CD4-positive, alpha-beta T cell treated with Interleukin-17A for 4 hours (primary cell): ENCODE data around the gene PTPRR.

Experiments
- DNase-seq: peaks from one replicate; pipeline ENCODE4 v3.0.0-alpha.2; 2020; ENCODE audit warnings: mixed read lengths

Gene PTPRR

GRCh38 chr12:70788774-70789173 lies 131.8 kb downstream of the PTPRR start:
- DNase-seq, result no peak

GRCh38 chr12:70787612-70788011 lies 132.9 kb downstream of the PTPRR start:
- no peak for DNase-seq

DNA sequence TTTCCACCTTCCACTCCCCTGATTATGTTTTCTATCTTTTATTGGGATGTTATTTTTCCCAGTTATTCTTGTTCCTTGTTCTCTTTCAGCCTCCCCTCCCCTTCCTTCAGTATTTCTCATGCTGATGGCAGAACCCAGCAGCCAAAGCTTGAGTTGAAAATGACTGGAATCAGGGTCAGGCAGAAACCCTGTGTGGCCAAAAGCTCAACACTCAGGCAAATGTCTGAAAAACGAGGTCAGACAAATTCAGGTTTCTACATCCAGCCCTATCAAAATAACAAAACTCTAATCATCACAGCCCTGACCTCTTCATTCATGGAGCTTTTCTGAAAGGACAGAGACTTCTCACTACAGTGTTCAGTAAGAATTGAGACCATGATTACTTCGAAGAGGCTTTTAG lies 134.6 kb downstream of the PTPRR start:
- DNase-seq, result no peak

DNA sequence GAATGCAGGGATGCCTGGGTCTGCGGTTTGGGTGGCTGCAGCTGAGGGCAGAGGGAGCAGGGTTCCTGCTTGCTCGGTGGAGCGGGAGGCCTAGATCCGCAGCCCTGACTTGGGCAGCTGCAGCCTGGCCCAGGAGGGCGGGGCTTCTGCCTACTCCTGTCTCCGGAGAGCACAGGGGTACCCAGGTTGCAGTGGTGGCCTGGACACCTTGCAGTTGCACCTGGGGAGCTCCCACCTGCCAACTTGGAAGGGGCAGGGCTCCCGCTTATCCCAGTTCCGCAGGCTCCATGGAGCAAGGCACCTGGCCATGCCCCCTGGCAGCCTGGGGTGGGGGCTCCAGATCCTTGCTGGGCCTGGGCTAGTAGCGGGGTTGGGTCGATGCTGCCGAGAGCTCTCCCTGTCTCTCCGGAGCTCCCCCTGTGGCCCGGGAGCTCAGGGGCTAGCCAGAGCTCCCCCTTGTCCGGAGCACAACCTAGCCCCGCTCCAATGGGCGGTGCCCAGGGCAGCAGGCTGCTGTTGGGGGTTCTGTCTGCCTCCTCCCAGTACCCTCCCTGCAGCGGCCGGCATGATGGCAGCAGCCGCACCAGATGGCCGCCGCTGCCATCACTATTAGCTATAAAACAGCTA lies 136.4 kb downstream of the PTPRR start:
- no peak for DNase-seq

GRCh38 chr12:70783455-70783854 lies 137.1 kb downstream of the PTPRR start:
- DNase-seq, result no peak

GRCh38 chr12:70779250-70779649 lies 141.3 kb downstream of the PTPRR start:
- no peak for DNase-seq

GRCh38 chr12:70774055-70774454 lies 146.5 kb downstream of the PTPRR start:
- DNase-seq, result no peak

- DNase-seq, result no peak
These were observed 147.7 kb downstream of the PTPRR start for GRCh38 chr12:70772836-70773235.

DNA sequence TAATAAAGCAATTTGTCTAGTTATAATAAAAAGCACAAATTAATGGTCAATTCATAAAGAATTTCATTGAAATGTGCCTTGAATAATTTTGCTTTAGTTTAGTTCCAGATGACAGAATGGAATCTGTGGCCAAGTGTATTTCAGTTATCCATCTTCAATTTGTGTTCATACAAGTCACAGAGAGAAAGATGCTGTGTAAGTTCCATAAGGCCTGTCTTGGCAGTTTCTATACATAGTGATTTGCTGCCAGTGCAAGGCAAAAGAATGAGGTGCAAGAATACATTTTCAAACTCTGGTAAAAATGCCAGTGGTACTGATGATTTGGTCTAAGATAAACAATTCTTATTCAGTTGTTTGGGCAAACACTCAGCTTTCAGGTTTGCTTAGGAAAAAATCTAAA lies 149.0 kb downstream of the PTPRR start:
- DNase-seq, result no peak

- no peak for DNase-seq
These were observed 156.9 kb downstream of the PTPRR start for GRCh38 chr12:70763666-70764065.

DNA sequence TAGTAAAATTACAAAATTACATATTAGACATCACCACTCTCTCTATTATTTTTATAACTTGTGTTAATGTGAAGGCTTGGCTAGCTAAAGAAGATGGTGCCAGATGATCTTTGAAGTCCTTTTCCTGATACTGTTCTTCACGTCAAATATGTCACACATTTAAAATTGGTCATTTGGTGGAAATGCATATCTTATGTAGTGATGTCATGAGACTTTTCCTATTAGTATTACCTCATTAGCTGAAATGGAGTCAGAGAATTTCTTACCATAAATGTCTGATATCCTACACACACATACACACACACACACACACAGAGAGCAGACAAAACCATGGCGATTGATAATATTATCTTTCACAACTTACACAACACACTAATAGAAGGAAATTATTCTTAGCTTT lies 158.5 kb downstream of the PTPRR start:
- no peak for DNase-seq

GRCh38 chr12:70759161-70759918 lies 161.2 kb downstream of the PTPRR start:
- no peak for DNase-seq

GRCh38 chr12:70758494-70758845 lies 162.1 kb downstream of the PTPRR start:
- DNase-seq, result no peak

- no peak for DNase-seq
These were observed 162.6 kb downstream of the PTPRR start for GRCh38 chr12:70757830-70758493.

DNA sequence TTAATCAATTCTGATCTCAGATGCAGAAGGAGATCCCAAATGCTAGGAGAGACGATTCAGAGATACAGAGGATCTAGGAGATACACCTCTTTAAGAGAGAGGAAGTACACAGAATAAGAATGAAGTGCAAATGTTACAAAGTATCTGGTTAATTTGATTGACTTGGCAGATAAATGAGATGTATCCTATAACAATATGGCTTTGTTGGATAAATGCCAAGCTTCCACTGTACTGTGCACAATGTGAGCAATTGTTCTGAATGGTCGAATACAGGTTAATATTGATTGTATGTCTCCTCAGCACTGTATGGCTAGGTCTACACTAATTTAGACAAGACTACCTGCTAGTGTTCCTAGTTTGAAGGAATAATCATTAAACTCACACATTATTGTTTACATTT lies 163.7 kb downstream of the PTPRR start:
- no peak for DNase-seq

GRCh38 chr12:70756118-70756517 lies 164.4 kb downstream of the PTPRR start:
- DNase-seq, result no peak

DNA sequence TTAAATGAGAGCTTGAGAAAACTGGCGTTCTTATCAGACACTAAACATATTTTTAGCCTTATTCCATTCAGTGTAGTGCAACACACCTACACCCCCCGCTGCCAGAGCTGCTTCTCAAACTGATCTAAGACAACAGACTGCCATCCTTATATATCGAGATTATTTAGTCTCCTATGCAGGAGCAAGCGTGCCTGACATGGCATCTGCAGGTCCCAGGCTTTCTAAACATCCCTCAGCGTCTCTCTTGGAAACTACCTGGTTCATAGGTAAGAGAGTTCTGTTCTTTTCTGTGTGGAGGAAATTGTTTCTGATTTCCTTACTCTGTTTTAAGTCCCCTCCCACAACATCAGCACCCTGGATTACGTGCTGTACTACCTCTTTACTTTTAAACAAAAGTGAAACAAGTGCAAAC lies 166.2 kb downstream of the PTPRR start:
- no peak for DNase-seq

DNA sequence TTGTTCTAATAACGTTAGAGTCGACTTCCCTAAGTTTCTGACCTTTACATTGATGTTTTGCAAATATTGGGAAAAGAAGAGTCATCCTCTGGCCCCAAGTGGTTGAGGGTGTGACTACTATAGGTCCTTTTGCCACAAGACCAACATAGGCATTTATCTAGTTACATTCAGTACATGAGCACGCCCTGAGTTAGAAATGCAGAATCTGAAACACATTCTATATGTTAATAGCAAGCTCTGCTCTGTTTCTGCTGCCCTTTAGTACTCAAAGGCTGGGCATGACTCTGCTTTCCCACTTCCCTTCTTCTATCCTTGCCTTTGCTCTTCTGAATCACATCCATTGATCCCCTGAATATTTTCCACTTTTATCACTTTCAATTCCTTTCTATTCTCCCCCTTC lies 168.2 kb downstream of the PTPRR start:
- DNase-seq, result no peak

DNA sequence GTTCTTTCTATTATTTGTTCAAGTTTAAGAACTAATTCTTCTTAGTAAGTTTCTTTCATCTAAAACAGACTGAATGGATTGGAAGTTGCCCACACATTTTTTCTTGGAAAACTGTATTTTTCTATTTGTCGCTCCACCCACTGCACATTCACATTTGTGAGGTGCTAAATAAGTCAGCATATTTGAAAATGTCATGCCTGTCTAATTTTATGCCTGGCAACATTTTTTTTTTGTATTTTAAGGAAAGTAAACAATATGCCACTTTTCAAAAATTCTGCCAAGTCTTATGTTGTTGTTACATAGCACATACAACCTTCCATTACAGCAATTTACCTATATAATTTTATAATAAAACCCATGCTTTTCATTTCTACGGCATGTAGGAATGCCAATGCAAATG lies 170.6 kb downstream of the PTPRR start:
- DNase-seq, result no peak

- DNase-seq, result no peak
These were observed 171.7 kb downstream of the PTPRR start for GRCh38 chr12:70748809-70749208.

GRCh38 chr12:70747445-70748260 lies 172.9 kb downstream of the PTPRR start:
- no peak for DNase-seq

- DNase-seq, result no peak
These were observed 175.5 kb downstream of the PTPRR start for GRCh38 chr12:70745048-70745447.

DNA sequence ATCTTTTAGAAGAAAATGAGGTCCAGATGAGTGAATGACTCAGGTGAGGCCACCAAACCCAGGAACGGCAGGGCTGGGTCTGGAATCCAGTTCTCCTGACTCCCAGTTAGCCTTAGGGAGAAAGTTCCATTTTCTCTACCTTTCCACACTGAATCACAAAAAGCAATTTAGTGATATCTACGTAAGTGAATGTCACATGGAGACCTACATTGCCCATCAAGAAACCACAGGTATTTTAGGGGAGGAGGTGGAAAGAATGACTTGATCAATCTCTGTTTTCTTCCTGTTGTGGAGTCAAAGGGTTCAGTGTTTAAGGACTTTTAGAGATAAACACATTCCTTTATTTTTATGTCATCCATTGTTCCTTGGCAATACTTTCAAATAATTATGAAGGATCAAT lies 176.4 kb downstream of the PTPRR start:
- DNase-seq, result no peak
